Measurements from ENCODE around the gene SERGEF. TPM values are rescaled to one million over a fixed set of nuclear protein-coding genes. Genes with fewer than 3 reads are reported as not detected.

The SERGEF gene
- 58.0 TPM for polyA plus RNA-seq (2012; ENCODE audit: insufficient read depth, insufficient read length)

- H3K4me3 ChIP-seq (ENCODE audit: low read length) = peak within 1 kb of the TSS; percentile 80
- peak; percentile 83 for DNase-seq (ENCODE audit: low read depth, low spot score)
Measured at GRCh38 chr11:18012906-18013781, at the start of gene SERGEF. TSS of gene SERGEF (minus strand) at chr11:18013047. CDS start at chr11:18013010, 37 bp downstream.

- no peak for DNase-seq (ENCODE audit: low read depth, low spot score)
Measured at GRCh38 chr11:18061351-18061750, 48.5 kb upstream of the SERGEF start.

GRCh38 chr11:18056561-18057181, 43.8 kb upstream of the SERGEF start:
- no peak for DNase-seq (ENCODE audit: low read depth, low spot score)
- H3K4me3 ChIP-seq (ENCODE audit: low read length) = no peak overlapping the region

More at GRCh38 chr11:18061351-18061750, 48.5 kb upstream of the SERGEF start:
- H3K4me3 ChIP-seq (ENCODE audit: low read length) = no peak overlapping the region

- no peak for DNase-seq (ENCODE audit: low read depth, low spot score)
Measured at GRCh38 chr11:18054511-18055103, 41.8 kb upstream of the SERGEF start.

GRCh38 chr11:18050848-18051247, 38.0 kb upstream of the SERGEF start:
- no peak overlapping the region for H3K4me3 ChIP-seq (ENCODE audit: low read length)
- no peak for DNase-seq (ENCODE audit: low read depth, low spot score)

More at GRCh38 chr11:18054511-18055103, 41.8 kb upstream of the SERGEF start:
- no peak overlapping the region for H3K4me3 ChIP-seq (ENCODE audit: low read length)

GRCh38 chr11:18046116-18046777, 33.4 kb upstream of the SERGEF start, which contains the start of gene TPH1:
TSS of gene TPH1 (minus strand) at chr11:18046269. CDS start at chr11:18040762, 5,507 bp downstream.
- DNase-seq (ENCODE audit: low read depth, low spot score) = no peak
- no peak within 1 kb of the TSS for H3K4me3 ChIP-seq (ENCODE audit: low read length)

- no peak for DNase-seq (ENCODE audit: low read depth, low spot score)
Measured at GRCh38 chr11:18036456-18036855, 23.6 kb upstream of the SERGEF start.

GRCh38 chr11:18027475-18027874, 14.6 kb upstream of the SERGEF start:
- DNase-seq (ENCODE audit: low read depth, low spot score) = no peak

More at GRCh38 chr11:18036456-18036855, 23.6 kb upstream of the SERGEF start:
- no peak overlapping the region for H3K4me3 ChIP-seq (ENCODE audit: low read length)

GRCh38 chr11:18022419-18022818, 9.6 kb upstream of the SERGEF start:
- DNase-seq (ENCODE audit: low read depth, low spot score) = no peak
- no peak overlapping the region for H3K4me3 ChIP-seq (ENCODE audit: low read length)

More at GRCh38 chr11:18027475-18027874, 14.6 kb upstream of the SERGEF start:
- H3K4me3 ChIP-seq (ENCODE audit: low read length) = no peak overlapping the region

GRCh38 chr11:18019650-18020049, 6.8 kb upstream of the SERGEF start:
- no peak overlapping the region for H3K4me3 ChIP-seq (ENCODE audit: low read length)
- no peak for DNase-seq (ENCODE audit: low read depth, low spot score)

- H3K4me3 ChIP-seq (ENCODE audit: low read length) = no peak overlapping the region
- DNase-seq (ENCODE audit: low read depth, low spot score) = no peak
Measured at GRCh38 chr11:18016789-18017188, 3.9 kb upstream of the SERGEF start.

- no peak overlapping the region for H3K4me3 ChIP-seq (ENCODE audit: low read length)
- no peak for DNase-seq (ENCODE audit: low read depth, low spot score)
Measured at GRCh38 chr11:18014876-18015275, 2.0 kb upstream of the SERGEF start.

- peak overlapping the region; percentile 80 for H3K4me3 ChIP-seq (ENCODE audit: low read length)
- DNase-seq (ENCODE audit: low read depth, low spot score) = no peak
Measured at GRCh38 chr11:18013790-18014507, 1.1 kb upstream of the SERGEF start.

GRCh38 chr11:18012122-18012905, 533 bp downstream of the SERGEF start:
- H3K4me3 ChIP-seq (ENCODE audit: low read length) = peak overlapping the region; percentile 57
- no peak for DNase-seq (ENCODE audit: low read depth, low spot score)

GRCh38 chr11:18011633-18012032, 1.2 kb downstream of the SERGEF start:
- no peak for DNase-seq (ENCODE audit: low read depth, low spot score)
- H3K4me3 ChIP-seq (ENCODE audit: low read length) = no peak overlapping the region

- H3K4me3 ChIP-seq (ENCODE audit: low read length) = no peak overlapping the region
- DNase-seq (ENCODE audit: low read depth, low spot score) = no peak
Measured at GRCh38 chr11:18010977-18011586, 1.8 kb downstream of the SERGEF start.

GRCh38 chr11:18010121-18010670, 2.7 kb downstream of the SERGEF start:
- H3K4me3 ChIP-seq (ENCODE audit: low read length) = no peak overlapping the region
- DNase-seq (ENCODE audit: low read depth, low spot score) = no peak

All from Jurkat, Clone E6-1 (cell line).